Measurements from ENCODE around the gene PPFIA1.

DNA sequence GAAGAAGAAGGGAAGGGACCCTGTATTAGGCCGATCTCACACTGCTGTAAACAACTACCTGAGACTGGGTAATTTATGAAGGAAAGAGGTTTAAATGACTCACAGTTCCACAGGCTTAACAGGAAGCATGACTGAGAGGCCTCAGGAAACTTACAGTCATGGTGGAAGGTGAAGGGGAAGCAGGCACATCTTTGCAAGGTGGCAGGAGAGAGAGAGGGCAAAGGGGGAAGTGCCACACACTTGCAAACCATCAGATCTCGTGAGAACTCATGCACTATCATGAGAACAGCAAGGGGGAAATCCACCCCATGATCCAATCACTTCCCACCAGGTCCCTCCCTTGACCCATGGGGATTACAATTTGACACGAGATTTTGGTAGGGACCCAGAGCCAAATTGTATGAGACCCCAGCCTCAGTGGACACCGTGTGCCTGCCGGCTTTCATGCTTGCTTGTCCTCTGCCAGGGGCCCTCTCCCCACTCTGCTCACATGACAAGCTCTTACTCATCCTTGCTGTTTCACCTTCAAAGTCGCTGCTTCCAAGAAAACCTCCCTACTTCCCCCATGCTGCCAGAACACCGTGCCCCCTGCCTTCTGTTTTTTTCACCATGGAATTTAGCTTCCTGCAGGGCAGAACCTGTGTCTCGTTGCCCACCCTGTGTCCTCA is 23.3 kb upstream of the PPFIA1 start:
- TF ChIP-seq, protein P1, sequence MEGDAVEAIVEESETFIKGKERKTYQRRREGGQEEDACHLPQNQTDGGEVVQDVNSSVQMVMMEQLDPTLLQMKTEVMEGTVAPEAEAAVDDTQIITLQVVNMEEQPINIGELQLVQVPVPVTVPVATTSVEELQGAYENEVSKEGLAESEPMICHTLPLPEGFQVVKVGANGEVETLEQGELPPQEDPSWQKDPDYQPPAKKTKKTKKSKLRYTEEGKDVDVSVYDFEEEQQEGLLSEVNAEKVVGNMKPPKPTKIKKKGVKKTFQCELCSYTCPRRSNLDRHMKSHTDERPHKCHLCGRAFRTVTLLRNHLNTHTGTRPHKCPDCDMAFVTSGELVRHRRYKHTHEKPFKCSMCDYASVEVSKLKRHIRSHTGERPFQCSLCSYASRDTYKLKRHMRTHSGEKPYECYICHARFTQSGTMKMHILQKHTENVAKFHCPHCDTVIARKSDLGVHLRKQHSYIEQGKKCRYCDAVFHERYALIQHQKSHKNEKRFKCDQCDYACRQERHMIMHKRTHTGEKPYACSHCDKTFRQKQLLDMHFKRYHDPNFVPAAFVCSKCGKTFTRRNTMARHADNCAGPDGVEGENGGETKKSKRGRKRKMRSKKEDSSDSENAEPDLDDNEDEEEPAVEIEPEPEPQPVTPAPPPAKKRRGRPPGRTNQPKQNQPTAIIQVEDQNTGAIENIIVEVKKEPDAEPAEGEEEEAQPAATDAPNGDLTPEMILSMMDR (conservative IDR thresholded peaks at IDR 0.05 in 1 of 2, IDR thresholded peaks at IDR 0.05 in 1 of 2; ENCODE audit: low read depth in 1 of 2, low read length in 2 of 2) = no peak
- TF ChIP-seq EZH2 (IDR thresholded peaks at IDR 0.05; ENCODE audit: low read length, missing control alignments) = no peak
